Ishikawa (cell line): ENCODE measurements around the gene CFAP221.

ENCODE experiments used
- CEBPB ChIP-seq: IDR thresholded peaks from 2 replicates; pipeline ENCODE4 v1.6.1; 2012
- CREB1 ChIP-seq: IDR thresholded peaks from 2 replicates; pipeline ENCODE4 v1.6.1; 2012; ENCODE audit warnings: low read depth
- EGR1 ChIP-seq: IDR thresholded peaks from 2 replicates; pipeline ENCODE4 v1.6.1; 2012
- EP300 ChIP-seq: IDR thresholded peaks from 2 replicates; pipeline ENCODE4 v1.6.1; 2012; ENCODE audit warnings: borderline replicate concordance
- FOXM1 ChIP-seq: IDR thresholded peaks from 2 replicates; pipeline ENCODE4 v1.6.1; 2012; ENCODE audit warnings: low read depth, borderline replicate concordance
- NFIC ChIP-seq: IDR thresholded peaks from 2 replicates; pipeline ENCODE4 v1.6.1; 2012
- RAD21 ChIP-seq: IDR thresholded peaks from 2 replicates; pipeline ENCODE4 v1.6.1; 2012; ENCODE audit warnings: low read depth
- REST ChIP-seq: IDR thresholded peaks from 2 replicates; pipeline ENCODE4 v1.6.1; 2012; ENCODE audit warnings: low read depth, mild to moderate bottlenecking
- TAF1 ChIP-seq: IDR thresholded peaks from 2 replicates; pipeline ENCODE4 v1.6.1; 2012; ENCODE audit warnings: low read depth, mild to moderate bottlenecking
- TCF12 ChIP-seq: IDR thresholded peaks from 2 replicates; pipeline ENCODE4 v1.6.1; 2012; ENCODE audit warnings: low read depth
- TEAD4 ChIP-seq: IDR thresholded peaks from 2 replicates; pipeline ENCODE4 v1.6.1; 2012
- YY1 ChIP-seq: IDR thresholded peaks from 2 replicates; pipeline ENCODE4 v1.6.1; 2012; ENCODE audit warnings: low read depth
- ZBTB7A ChIP-seq: IDR thresholded peaks from 2 replicates; pipeline ENCODE4 v1.6.1; 2012; ENCODE audit warnings: low read depth
- TF ChIP-seq, protein P1 (sequence below): IDR thresholded peaks from 2 replicates; pipeline ENCODE4 v1.6.1; 2012
- TF ChIP-seq, protein P2 (sequence below): IDR thresholded peaks from 2 replicates; pipeline ENCODE4 v1.6.1; 2012

Gene CFAP221

DNA sequence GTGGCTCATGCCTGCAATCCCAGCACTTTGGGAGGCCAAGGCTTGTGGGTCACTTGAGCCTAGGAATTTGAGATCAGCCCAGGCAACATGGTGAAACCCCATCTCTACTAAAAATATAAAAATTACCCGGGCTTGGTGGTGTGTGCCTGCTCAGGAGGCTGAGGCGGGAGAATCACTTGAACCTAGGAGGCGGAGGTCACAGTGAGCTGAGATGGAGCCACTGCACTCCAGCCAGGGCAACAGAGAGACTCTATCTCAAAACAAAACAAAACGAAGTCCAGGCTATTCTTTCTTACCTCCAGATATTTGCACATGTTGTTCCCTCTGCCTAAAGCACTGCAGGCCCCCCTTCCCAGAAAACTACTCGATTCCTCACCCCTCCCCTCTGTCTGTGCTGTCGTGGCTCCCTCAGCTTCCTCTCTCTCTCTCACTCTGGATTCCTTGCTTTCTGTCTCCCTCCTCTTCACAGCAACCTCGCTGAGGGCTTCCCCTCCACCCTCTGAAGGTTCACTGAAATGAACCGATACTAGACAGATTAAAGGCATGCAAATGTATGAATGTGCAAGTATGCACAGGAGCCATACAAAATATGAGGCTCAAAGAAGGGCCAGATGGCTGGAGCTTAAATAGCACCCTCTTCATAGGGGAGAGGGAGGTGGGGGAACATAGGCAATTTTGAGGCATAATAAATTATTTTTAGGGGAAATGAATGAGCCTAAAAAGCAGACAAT is 153.2 kb downstream of the CFAP221 start:
- TF ChIP-seq REST (no peak), ZBTB7A (no peak), TAF1 (no peak), CREB1 (no peak), EP300 (no peak), TEAD4 (no peak), EGR1 (no peak), TCF12 (no peak), YY1 (no peak), FOXM1 (no peak), CEBPB (no peak), NFIC (no peak), RAD21 (no peak)
- TF ChIP-seq, protein P1, sequence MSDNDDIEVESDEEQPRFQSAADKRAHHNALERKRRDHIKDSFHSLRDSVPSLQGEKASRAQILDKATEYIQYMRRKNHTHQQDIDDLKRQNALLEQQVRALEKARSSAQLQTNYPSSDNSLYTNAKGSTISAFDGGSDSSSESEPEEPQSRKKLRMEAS = no peak
- TF ChIP-seq, protein P2, sequence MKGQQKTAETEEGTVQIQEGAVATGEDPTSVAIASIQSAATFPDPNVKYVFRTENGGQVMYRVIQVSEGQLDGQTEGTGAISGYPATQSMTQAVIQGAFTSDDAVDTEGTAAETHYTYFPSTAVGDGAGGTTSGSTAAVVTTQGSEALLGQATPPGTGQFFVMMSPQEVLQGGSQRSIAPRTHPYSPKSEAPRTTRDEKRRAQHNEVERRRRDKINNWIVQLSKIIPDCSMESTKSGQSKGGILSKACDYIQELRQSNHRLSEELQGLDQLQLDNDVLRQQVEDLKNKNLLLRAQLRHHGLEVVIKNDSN = no peak

- no peak for TF ChIP-seq TAF1
- TF ChIP-seq, protein P2 = no peak
- no peak for TF ChIP-seq TEAD4
- no peak for TF ChIP-seq EGR1
- TF ChIP-seq, protein P1 = no peak
- TF ChIP-seq YY1 = no peak
- TF ChIP-seq RAD21 = no peak
- TF ChIP-seq REST = no peak
- TF ChIP-seq FOXM1 = no peak
- TF ChIP-seq CEBPB = no peak
- TF ChIP-seq EP300 = no peak
Measured at GRCh38 chr2:119698246-119698645, 154.0 kb downstream of the CFAP221 start.

DNA sequence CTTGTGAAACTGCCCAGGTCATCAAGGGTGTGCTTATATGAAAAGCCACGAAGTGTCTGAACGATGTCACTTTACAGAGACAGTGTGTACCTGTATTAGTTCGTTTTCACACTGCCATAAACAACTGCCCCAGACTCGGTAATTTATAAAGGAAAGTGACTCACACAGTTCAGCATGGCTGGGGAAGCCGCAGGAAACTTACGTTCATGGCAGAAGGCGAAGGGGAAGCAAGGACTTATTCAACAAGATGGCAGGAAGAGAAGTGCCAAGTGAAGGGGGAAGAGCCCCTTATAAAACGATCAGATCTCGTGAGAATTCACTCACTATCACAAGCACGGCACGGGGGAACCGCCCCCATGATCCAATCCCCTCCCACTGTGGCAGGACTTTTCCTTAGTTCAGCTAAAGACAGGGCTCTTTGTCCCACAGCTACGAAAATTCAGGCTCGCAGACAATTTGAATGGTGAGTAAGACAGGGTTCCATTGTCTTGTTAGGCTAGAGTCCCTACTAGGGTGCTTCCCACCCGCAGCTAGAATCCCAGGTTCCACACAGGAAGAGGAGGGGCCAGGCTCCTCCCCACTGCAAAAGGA is 154.9 kb downstream of the CFAP221 start:
- TF ChIP-seq RAD21 (no peak), ZBTB7A (no peak), FOXM1 (no peak), CREB1 (no peak), YY1 (no peak), EP300 (no peak), NFIC (no peak), TAF1 (no peak)
- TF ChIP-seq, protein P2 = no peak

GRCh38 chr2:119700866-119701265 is 156.6 kb downstream of the CFAP221 start:
- TF ChIP-seq RAD21 (no peak), EGR1 (no peak), EP300 (no peak), ZBTB7A (no peak), REST (no peak), YY1 (no peak), NFIC (no peak), TEAD4 (no peak), TCF12 (no peak), CEBPB (no peak)
- TF ChIP-seq, protein P1 = no peak
